ENCODE results near the gene GRK2. TPM values are rescaled to one million over a fixed set of nuclear protein-coding genes. Genes with fewer than 3 reads are reported as not detected.
A peak's percentile ranks its signal among the peaks of the same experiment; 100 is the strongest.
"Not testable (repeated sequence)": the region's sequence is repeated elsewhere in the genome, so short reads cannot be mapped to it uniquely, and the experiment has no call there.

Gene GRK2
- total and polyA plus RNA-seq, 2 of the 8 experiments (the other 6 are each of a cell fraction or from before 2014, with no cell fraction given), result 47.3 to 49.7 TPM

DNA sequence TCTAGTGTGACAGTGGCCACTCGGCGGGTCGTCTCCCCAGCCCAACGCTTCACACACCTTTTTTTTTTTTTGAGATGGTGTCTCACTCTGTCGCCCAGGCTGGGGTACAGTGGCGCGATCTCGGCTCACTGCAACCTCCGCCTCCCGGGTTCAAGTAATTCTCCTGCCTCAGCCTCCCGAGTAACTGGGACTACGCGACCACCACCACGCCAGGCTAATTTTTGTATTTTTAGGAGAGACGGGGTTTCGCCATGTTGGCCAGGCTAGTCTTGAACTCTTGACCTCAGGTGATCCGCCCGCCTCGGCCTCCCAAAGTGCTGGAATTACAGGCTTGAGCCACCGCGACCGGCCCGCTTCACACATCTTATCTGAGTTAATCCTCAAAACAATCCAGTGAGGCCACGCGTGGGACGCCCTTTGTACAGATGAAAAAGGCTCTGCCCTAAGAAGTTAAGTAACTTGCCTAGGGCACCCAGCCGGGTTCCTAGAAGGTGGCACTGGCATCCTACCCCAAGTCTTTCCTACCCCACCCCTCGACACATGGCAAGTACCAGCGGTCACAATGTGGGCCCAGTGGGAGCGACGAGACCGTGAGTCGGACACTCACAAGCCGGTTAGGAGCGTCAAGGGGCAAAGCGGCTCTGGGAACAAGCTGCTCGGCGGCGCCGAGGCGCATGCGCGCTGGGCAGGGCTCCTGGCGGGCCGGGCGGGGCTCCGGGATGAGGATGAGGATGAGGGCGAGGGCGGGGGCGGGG, 5.2 kb upstream of the GRK2 start:
- Histone ChIP-seq H4K5ac (ENCODE audit: insufficient read length, low read depth, low read length) (peak overlapping the region; percentile 89), H3K4me2 (ENCODE audit: insufficient read depth in 1 of 2, low read depth in 2 of 2, low read length in 2 of 2) (peak overlapping the region; percentile 91 to 97), H3K4ac (replicated peaks; ENCODE audit: insufficient read length, low read depth, low read length) (peak overlapping the region; percentile 24), H4K8ac (ENCODE audit: extremely low read depth, insufficient read depth, low read length) (peak overlapping the region; percentile 72; the same call in 1 of the 2 replicates), H3K56ac (replicated peaks; ENCODE audit: insufficient read length, low read depth, low read length) (peak overlapping the region; percentile 21), H3K9ac (replicated peaks in 1 of 4; ENCODE audit: extremely low read depth in 1 of 4, low read depth in 3 of 4, low read length in 3 of 4) (peak overlapping the region in 1 of 4 experiments; percentile 63; a peak in 1 of 7 replicates), H3K36me3 (ENCODE audit: control insufficient read depth in 2 of 4, insufficient read depth in 4 of 4, low read length in 3 of 4) (peaks cover 2 to 10% (median 7%) of the 10 kb centered on the region in 4 experiments; a peak in 7 of 8 replicates), H3K4me3 (ENCODE audit: extremely low read depth in 1 of 4, insufficient read depth in 2 of 4, low read depth in 3 of 4, low read length in 4 of 4) (peak overlapping the region; percentile 36 to 56 (median 44); a peak in 7 of 8 replicates), H3K18ac (ENCODE audit: extremely low read depth, low read length) (peak overlapping the region; percentile 85), H3K4me1 (replicated peaks in 1 of 4; ENCODE audit: control insufficient read depth in 3 of 4, insufficient read depth in 4 of 4, low read length in 3 of 4) (peaks cover 0 to 16% (median 14%) of the 10 kb centered on the region in 4 experiments; a peak in 6 of 7 replicates), H2AFZ (ENCODE audit: low read length) (peak overlapping the region; percentile 98), H4K91ac (replicated peaks; ENCODE audit: insufficient read length, low read length) (peak overlapping the region; percentile 71)
- not testable (repeated sequence) for H2BK120ac ChIP-seq (replicated peaks; ENCODE audit: low read depth, low read length); FAIRE-seq; H2BK20ac ChIP-seq (ENCODE audit: low read length); H2BK5ac ChIP-seq (ENCODE audit: low read depth, low read length); H3K27ac ChIP-seq (ENCODE audit: low read depth, low read length); H3K9me3 ChIP-seq (ENCODE audit: insufficient read depth in 2 of 2, low read depth in 1 of 2, low read length in 1 of 2); H3K79me2 ChIP-seq (ENCODE audit: control insufficient read depth in 1 of 2, insufficient read depth in 2 of 2, low read length in 2 of 2); H3K23me2 ChIP-seq (ENCODE audit: low read depth, low read length); H3K79me1 ChIP-seq (ENCODE audit: low read depth, low read length); H2AK5ac ChIP-seq (ENCODE audit: low read depth, low read length); H3K14ac ChIP-seq (ENCODE audit: insufficient read length); H4K20me1 ChIP-seq (replicated peaks in 1 of 2; ENCODE audit: control insufficient read depth in 1 of 2, insufficient read depth in 2 of 2, low read length in 2 of 2); H3K23ac ChIP-seq (ENCODE audit: insufficient read length); H2BK12ac ChIP-seq (ENCODE audit: low read depth, low read length); H2BK15ac ChIP-seq (ENCODE audit: low read length); H3K27me3 ChIP-seq (replicated peaks in 1 of 4; ENCODE audit: control insufficient read depth in 3 of 4, extremely low read depth in 1 of 4, insufficient read depth in 3 of 4, low read length in 3 of 4)
- TF ChIP-seq RBBP5 (IDR thresholded peaks at IDR 0.05; ENCODE audit: borderline replicate concordance, low read depth, low read length), result 0 out of 2 replicates have a peak, but pooled peaks have one; percentile 42
- peak; percentile 63 for TF ChIP-seq NRF1 (IDR thresholded peaks at IDR 0.05; ENCODE audit: low read depth, low read length)
- ChIA-PET POLR2A (ENCODE audit: partially characterized antibody) (interaction anchor here (0.6 to 2.4 kb wide), 13 partner anchors 8 to 182 kb away, joined by 3 to 24 read pairs (median 4); partner anchors contain the start of gene ANKRD13D), CTCF (ENCODE audit: partially characterized antibody) (interaction anchor here (0.9 to 13.0 kb wide), 29 partner anchors 8 to 1037 kb away, joined by 3 to 186 read pairs (median 6); partner anchors contain the start of genes ANKRD13D, CLCF1, POLD4 and SSH3)
- 52% methylated on average over 41 of the region's 50 CpGs; no CpG with 5 or more reads in 1 of the 2 experiments for WGBS, 2 experiments (ENCODE audit: extremely low coverage in 1 of 2, insufficient coverage in 1 of 2, insufficient read length in 1 of 2, insufficient replicate concordance in 2 of 2, low coverage in 1 of 2, low lambda C conversion rate in 2 of 2, missing lambda C conversion rate in 1 of 2)
- DNase-seq (ENCODE audit: low read depth in 1 of 2, low spot score in 2 of 2), result peak in 1 of 2 experiments; percentile 91

All from H1 (cell line).